Sigmoid colon (tissue), 7 donors: ENCODE results near the gene LPCAT1. TPM values are rescaled to one million over a fixed set of nuclear protein-coding genes. Genes with fewer than 3 reads are reported as not detected.

Source experiments
- DNase-seq: peaks from one replicate; pipeline ENCODE4 v3.0.0-alpha.2; 2019
- H3K27ac ChIP-seq, 4 donors: fragments of 200-600 bp; sonication (generic); one replicate each; pipeline ENCODE4 v1.5.1; 2016 to 2019; ENCODE audit warnings: mild to moderate bottlenecking in 1 of 4
- H3K27me3 ChIP-seq, 3 donors: fragments of 200-600 bp; sonication (generic); one replicate each; pipeline ENCODE4 v1.5.1; 2019; ENCODE audit warnings: mild to moderate bottlenecking in 1 of 3
- H3K36me3 ChIP-seq, 4 donors: fragments of 200-600 bp; sonication (generic); one replicate each; pipeline ENCODE4 v1.5.1; 2016 to 2019
- H3K4me1 ChIP-seq, 4 donors: fragments of 200-600 bp; sonication (generic); one replicate each; pipeline ENCODE4 v1.5.1; 2017 to 2019
- H3K4me3 ChIP-seq, 4 donors: fragments of 200-600 bp; sonication (generic); one replicate each; pipeline ENCODE4 v1.5.1; 2017 to 2019; ENCODE audit warnings: mild to moderate bottlenecking in 2 of 4, moderate library complexity in 1 of 4
- H3K9me3 ChIP-seq, 4 donors: fragments of 200-600 bp in 3 of 4; sonication (generic) in 3 of 4; one replicate each; pipeline versions ENCODE4 v1.5.1 to v1.6.1; 2013 to 2019
- EP300 ChIP-seq, 4 donors: sonication (generic); formaldehyde crosslinking; IDR thresholded peaks; one replicate each; pipeline ENCODE4 v1.6.1; 2017; ENCODE audit warnings: antibody characterized with exemption in 4 of 4
- POLR2A ChIP-seq, 2 donors: fragments of 450-650 bp; IDR thresholded peaks; one replicate each; pipeline ENCODE4 v1.6.1; 2016; ENCODE audit warnings: antibody characterized with exemption in 2 of 2, mild to moderate bottlenecking in 2 of 2, moderate library complexity in 2 of 2
- POLR2AphosphoS5 ChIP-seq, 4 donors: sonication (generic); formaldehyde crosslinking; IDR thresholded peaks; one replicate each; pipeline ENCODE4 v1.6.1; 2017; ENCODE audit warnings: antibody characterized with exemption in 4 of 4
- WGBS, 2 donors: extraction: QIAGEN DNeasy Blood & Tissue Kit; methylation state at CpG; one replicate each; pipeline ENCODE4 v1.1.7; 2013; 5-methylcytosine and 5-hydroxymethylcytosine counted together
- intact Hi-C: fragments of 100-400 bp; cut with DNase I; formaldehyde crosslinking; loops from one replicate; pipeline ENCODE4 v1.15.1; 2023
- polyA plus RNA-seq, 3 donors: library from polyadenylated mRNA; stranded (reverse); fragments of 200-250 nt; gene quantifications; one replicate each; pipeline ENCODE4 v1.2.3, GENCODE V29; 2013
- total RNA-seq, 4 donors: library from RNA; depleted of rRNA; stranded (reverse); fragments of >200 nt; gene quantifications; one replicate each; pipeline ENCODE4 v1.1.0, GENCODE V29; 2016
- TF ChIP-seq, protein P1 (sequence below), 4 experiments: fragments of 450-650 bp in 3 of 4; fragments of 200-600 bp in 1 of 4; IDR thresholded peaks; one replicate each; pipeline ENCODE4 v1.5.1; 2016 to 2019; ENCODE audit warnings: antibody characterized with exemption in 4 of 4, mild to moderate bottlenecking in 3 of 4, moderate library complexity in 2 of 4
- donor health status: healthy with polysubstance abuse.
- donor health status: Bipolar disorder and iron deficiency.
- donor health status: healthy.

LPCAT1 gene
- total and polyA plus RNA-seq, 7 donors = 4.2 to 35.1 (median 22.2) TPM

DNA sequence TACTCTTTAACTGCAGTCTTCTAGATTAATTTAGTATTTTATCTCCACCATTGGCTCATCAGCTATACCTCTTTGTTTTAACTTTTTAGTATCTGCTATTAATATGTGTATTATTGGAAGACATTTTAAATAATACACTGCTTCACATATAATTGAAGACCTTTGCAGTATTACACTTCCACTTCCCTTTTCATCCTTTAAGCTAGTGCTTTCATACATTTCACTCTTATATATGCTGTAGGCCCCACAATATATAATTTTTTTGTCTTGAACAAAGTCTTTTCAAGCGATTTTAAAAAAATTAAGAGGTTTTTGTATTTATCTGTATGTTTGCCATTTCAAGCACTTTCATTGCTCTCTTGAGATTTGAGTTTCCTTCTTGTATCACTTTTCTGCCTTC lies 8.6 kb upstream of the LPCAT1 start:
- intact Hi-C loops = no loop called here
- no peaks in the 10 kb centered on the region for H3K9me3 ChIP-seq
- no peak overlapping the region for H3K27ac ChIP-seq
- no peak overlapping the region for H3K4me3 ChIP-seq
- DNase-seq = no peak
- TF ChIP-seq EP300 (IDR thresholded peaks at IDR 0.05) = no peak
- TF ChIP-seq POLR2AphosphoS5 (IDR thresholded peaks at IDR 0.05) = no peak
- TF ChIP-seq, protein P1, sequence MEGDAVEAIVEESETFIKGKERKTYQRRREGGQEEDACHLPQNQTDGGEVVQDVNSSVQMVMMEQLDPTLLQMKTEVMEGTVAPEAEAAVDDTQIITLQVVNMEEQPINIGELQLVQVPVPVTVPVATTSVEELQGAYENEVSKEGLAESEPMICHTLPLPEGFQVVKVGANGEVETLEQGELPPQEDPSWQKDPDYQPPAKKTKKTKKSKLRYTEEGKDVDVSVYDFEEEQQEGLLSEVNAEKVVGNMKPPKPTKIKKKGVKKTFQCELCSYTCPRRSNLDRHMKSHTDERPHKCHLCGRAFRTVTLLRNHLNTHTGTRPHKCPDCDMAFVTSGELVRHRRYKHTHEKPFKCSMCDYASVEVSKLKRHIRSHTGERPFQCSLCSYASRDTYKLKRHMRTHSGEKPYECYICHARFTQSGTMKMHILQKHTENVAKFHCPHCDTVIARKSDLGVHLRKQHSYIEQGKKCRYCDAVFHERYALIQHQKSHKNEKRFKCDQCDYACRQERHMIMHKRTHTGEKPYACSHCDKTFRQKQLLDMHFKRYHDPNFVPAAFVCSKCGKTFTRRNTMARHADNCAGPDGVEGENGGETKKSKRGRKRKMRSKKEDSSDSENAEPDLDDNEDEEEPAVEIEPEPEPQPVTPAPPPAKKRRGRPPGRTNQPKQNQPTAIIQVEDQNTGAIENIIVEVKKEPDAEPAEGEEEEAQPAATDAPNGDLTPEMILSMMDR (IDR thresholded peaks at IDR 0.05) = no peak
- no peak for TF ChIP-seq POLR2A (IDR thresholded peaks at IDR 0.05)
- H3K36me3 ChIP-seq = no peaks in the 10 kb centered on the region
- H3K27me3 ChIP-seq = no peaks in the 10 kb centered on the region
- peaks cover 0 to 6% (median 0%) of the 10 kb centered on the region in 4 donors for H3K4me1 ChIP-seq
- 68 to 87% methylated on average over 1 of the region's 1 CpG for WGBS, 2 donors

DNA sequence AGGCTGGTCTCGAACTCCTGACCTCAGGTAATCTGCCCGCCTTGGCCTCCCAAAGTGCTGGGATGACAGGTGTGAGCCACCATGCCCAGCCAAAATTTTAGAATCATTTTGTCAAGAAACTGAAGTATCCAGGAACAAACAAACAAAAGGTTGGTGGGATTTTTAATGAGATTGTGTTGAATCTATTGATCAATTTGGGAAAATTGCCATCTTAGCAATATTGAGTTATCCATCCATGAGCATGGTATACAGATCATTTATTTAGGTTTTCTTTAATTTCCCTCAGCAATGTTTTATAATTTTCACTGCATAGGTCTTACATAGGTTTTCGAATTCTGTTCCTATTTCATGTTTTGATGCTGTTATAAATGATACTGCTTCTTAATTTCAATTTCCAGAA lies 5.7 kb upstream of the LPCAT1 start:
- Histone ChIP-seq H3K4me3 (no peak overlapping the region), H3K27ac (no peak overlapping the region), H3K9me3 (no peaks in the 10 kb centered on the region), H3K36me3 (no peaks in the 10 kb centered on the region), H3K27me3 (no peaks in the 10 kb centered on the region), H3K4me1 (peaks cover 0 to 4% (median 3%) of the 10 kb centered on the region in 4 donors)
- intact Hi-C loops = loop anchor here (10.0 kb wide), 1 partner anchor 185 kb away; the partner anchor contains the start of gene CLPTM1L
- DNase-seq = no peak
- 92 to 98% methylated on average over 3 of the region's 3 CpGs for WGBS, 2 donors
- TF ChIP-seq POLR2AphosphoS5 (IDR thresholded peaks at IDR 0.05) (no peak), POLR2A (IDR thresholded peaks at IDR 0.05) (no peak), EP300 (IDR thresholded peaks at IDR 0.05) (no peak)
- TF ChIP-seq, protein P1 (IDR thresholded peaks at IDR 0.05) = no peak

DNA sequence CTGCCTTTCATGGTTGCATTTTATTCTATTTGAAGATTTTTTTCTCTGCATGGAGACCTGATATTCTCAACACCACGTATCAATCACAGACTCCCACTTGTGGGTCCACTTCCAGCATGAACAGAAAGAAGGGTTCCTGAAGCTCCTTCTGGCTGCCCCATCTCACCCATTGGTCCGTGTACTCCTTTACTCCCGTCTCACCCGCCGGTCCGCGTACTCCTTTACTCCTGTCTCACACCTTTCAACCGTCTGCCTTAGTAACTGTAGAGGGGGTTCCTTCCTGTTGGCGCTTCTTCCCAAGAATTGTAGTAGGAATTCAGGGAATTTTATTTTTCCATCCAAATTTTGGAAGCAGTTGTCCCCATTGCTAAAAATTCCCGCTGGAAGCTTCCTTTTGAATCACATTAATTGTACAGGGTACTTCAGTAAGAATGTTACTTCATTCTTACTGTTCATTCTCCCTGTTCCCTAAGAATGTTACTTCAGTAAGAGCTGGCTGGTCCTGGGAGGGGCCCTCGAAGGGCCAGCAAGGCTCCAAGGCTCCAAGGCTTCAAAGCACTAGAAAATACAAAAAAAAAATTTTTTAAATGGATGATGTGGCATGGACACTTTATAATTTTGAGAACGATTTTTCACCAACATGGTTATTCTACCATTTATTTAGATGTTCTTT lies 3.9 kb upstream of the LPCAT1 start:
- Histone ChIP-seq H3K4me3 (no peak overlapping the region), H3K36me3 (no peaks in the 10 kb centered on the region), H3K9me3 (no peaks in the 10 kb centered on the region), H3K4me1 (peaks cover 0 to 12% (median 11%) of the 10 kb centered on the region in 4 donors), H3K27ac (no peak overlapping the region), H3K27me3 (no peaks in the 10 kb centered on the region)
- no peak for DNase-seq
- intact Hi-C loops = loop anchor here (10.0 kb wide), 1 partner anchor 183 kb away; the partner anchor contains the start of gene CLPTM1L
- WGBS, 2 donors = 84 to 88% methylated on average over 12 of the region's 12 CpGs
- TF ChIP-seq POLR2A (IDR thresholded peaks at IDR 0.05) (no peak), EP300 (IDR thresholded peaks at IDR 0.05) (no peak), POLR2AphosphoS5 (IDR thresholded peaks at IDR 0.05) (no peak)
- TF ChIP-seq, protein P1 (IDR thresholded peaks at IDR 0.05) = no peak

DNA sequence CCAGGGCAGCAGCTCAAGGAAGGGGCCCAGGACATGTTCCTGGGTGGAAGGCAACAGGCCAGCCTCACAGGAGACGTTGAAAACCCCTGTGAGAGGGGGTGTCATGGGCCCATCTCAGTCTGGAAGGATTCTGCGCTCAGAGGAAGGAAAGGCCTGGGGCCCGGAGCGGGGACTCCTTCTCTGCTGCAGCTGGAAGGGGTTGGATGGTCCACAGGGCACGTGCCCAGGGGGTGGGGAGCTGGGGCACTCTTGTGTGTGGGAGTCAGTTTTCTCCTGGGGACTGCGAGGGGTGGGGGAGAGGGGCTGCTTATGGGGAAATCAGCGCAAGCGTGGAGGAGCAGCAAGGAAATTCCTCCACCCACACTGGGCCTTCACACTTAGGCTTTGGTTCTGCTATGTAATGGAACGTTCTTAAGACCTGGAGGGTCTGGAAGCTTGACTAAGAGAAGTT lies 2.9 kb upstream of the LPCAT1 start:
- Histone ChIP-seq H3K27ac (no peak overlapping the region), H3K4me1 (peaks cover 0 to 22% (median 20%) of the 10 kb centered on the region in 4 donors), H3K36me3 (no peaks in the 10 kb centered on the region), H3K4me3 (no peak overlapping the region), H3K27me3 (no peaks in the 10 kb centered on the region), H3K9me3 (no peaks in the 10 kb centered on the region)
- intact Hi-C loops = loop anchor here (10.0 kb wide), 1 partner anchor 182 kb away; the partner anchor contains the start of gene CLPTM1L
- 71 to 85% methylated on average over 9 of the region's 9 CpGs for WGBS, 2 donors
- DNase-seq = peak; percentile 46
- TF ChIP-seq EP300 (IDR thresholded peaks at IDR 0.05) (no peak), POLR2A (IDR thresholded peaks at IDR 0.05) (no peak), POLR2AphosphoS5 (IDR thresholded peaks at IDR 0.05) (no peak)
- TF ChIP-seq, protein P1 (IDR thresholded peaks at IDR 0.05) = no peak
